PFSK-1 (cell line): ENCODE results near the gene ISM2.

Experiments used
- FOXP2 ChIP-seq: optimal IDR thresholded peaks from 2 replicates; pipeline ENCODE3; 2011; ENCODE audit warnings: borderline replicate concordance, control low read depth, inconsistent platforms; ENCODE audit not compliant: insufficient read depth; ENCODE audit errors: extremely low read length, extremely low read depth
- POLR2AphosphoS5 ChIP-seq: IDR thresholded peaks from 2 replicates; pipeline ENCODE4 v1.6.1; 2012; ENCODE audit warnings: low read depth, mild to moderate bottlenecking, control low read depth, low read length, moderate library complexity
- REST ChIP-seq, 2 experiments: IDR thresholded peaks; 2 replicates each; pipeline versions ENCODE4 v1.6.1 to v1.8.0; 2011 to 2012; ENCODE audit warnings: low read depth in 2 of 2, low read length in 2 of 2, control low read depth in 1 of 2, inconsistent platforms in 1 of 2, mild to moderate bottlenecking in 1 of 2, moderate library complexity in 1 of 2; ENCODE audit not compliant: insufficient read depth in 1 of 2
- SIN3A ChIP-seq: IDR thresholded peaks from 2 replicates; pipeline ENCODE4 v1.6.1; 2012; ENCODE audit warnings: mild to moderate bottlenecking, low read length, moderate library complexity, borderline replicate concordance; ENCODE audit not compliant: insufficient read depth
- TAF1 ChIP-seq: IDR thresholded peaks from 2 replicates; pipeline ENCODE4 v1.6.1; 2012; ENCODE audit warnings: low read length, control low read depth, borderline replicate concordance; ENCODE audit not compliant: insufficient read depth

The ISM2 gene

GRCh38 chr14:77508249-77508648 lies 9.6 kb upstream of the ISM2 start:
- TF ChIP-seq REST (IDR thresholded peaks at IDR 0.05; ENCODE audit: insufficient read depth in 1 of 2, low read depth in 2 of 2, low read length in 2 of 2) (no peak), SIN3A (no peak), FOXP2 (no peak), TAF1 (no peak), POLR2AphosphoS5 (no peak)

- TF ChIP-seq SIN3A = no peak
- no peak for TF ChIP-seq FOXP2
- TF ChIP-seq REST (IDR thresholded peaks at IDR 0.05; ENCODE audit: insufficient read depth in 1 of 2, low read depth in 2 of 2, low read length in 2 of 2) = no peak
- no peak for TF ChIP-seq POLR2AphosphoS5
- TF ChIP-seq TAF1 = no peak
Observed at GRCh38 chr14:77507762-77508161, 9.1 kb upstream of the ISM2 start.

GRCh38 chr14:77505031-77505430 lies 6.4 kb upstream of the ISM2 start:
- TF ChIP-seq POLR2AphosphoS5 (no peak), REST (IDR thresholded peaks at IDR 0.05; ENCODE audit: insufficient read depth in 1 of 2, low read depth in 2 of 2, low read length in 2 of 2) (no peak), FOXP2 (no peak), SIN3A (no peak)

GRCh38 chr14:77503138-77503537 lies 4.5 kb upstream of the ISM2 start:
- TF ChIP-seq POLR2AphosphoS5 (no peak), TAF1 (no peak), FOXP2 (no peak), REST (IDR thresholded peaks at IDR 0.05; ENCODE audit: insufficient read depth in 1 of 2, low read depth in 2 of 2, low read length in 2 of 2) (no peak), SIN3A (no peak)
